WTC11 (cell line): ENCODE results near the gene TIMM8A. TPM values are rescaled to one million over a fixed set of nuclear protein-coding genes. Genes with fewer than 3 reads are reported as not detected.

Experiments used
- ATAC-seq: fragments of 200-7000 bp; cut with Tn5 transposase; 2 replicates; pipeline ENCODE4 v1.10.0; 2021; ENCODE audit warnings: mild to moderate bottlenecking, moderate library complexity
- CTCF ChIA-PET: fragments of 300-600 bp; sonication (Branson Sonifier 250); formaldehyde crosslinking; loops from one replicate; lab custom pipeline; 2021; ENCODE audit warnings: antibody characterized with exemption; lab: Charles Lee
- POLR2A ChIA-PET: fragments of 350-600 bp; sonication (Branson Sonifier 250); formaldehyde crosslinking; loops from one replicate; lab custom pipeline; 2021; ENCODE audit warnings: antibody characterized with exemption; lab: Charles Lee
- DNase-seq: peaks from one replicate; pipeline ENCODE4 v3.0.0; 2021; ENCODE audit warnings: low spot score
- H3K27ac Mint-ChIP-seq: 2 replicates; pipeline ENCODE4 v1.8.0; 2021; ENCODE audit warnings: mixed read lengths
- H3K27me3 Mint-ChIP-seq: 2 replicates; pipeline ENCODE4 v1.8.0; 2021; ENCODE audit warnings: low read depth, mild to moderate bottlenecking, moderate library complexity, mixed read lengths
- H3K36me3 Mint-ChIP-seq: 2 replicates; pipeline ENCODE4 v1.8.0; 2021; ENCODE audit warnings: mixed read lengths
- H3K4me1 Mint-ChIP-seq: 2 replicates; pipeline ENCODE4 v1.8.0; 2022; ENCODE audit warnings: mixed read lengths
- H3K4me3 Mint-ChIP-seq: 2 replicates; pipeline ENCODE4 v1.8.0; 2021; ENCODE audit warnings: mild to moderate bottlenecking, moderate library complexity, mixed read lengths
- H3K9me3 Mint-ChIP-seq: 2 replicates; pipeline ENCODE4 v1.8.0; 2021; ENCODE audit warnings: mixed read lengths
- AR ChIP-seq: fragments of 250-450 bp; sonication (Bioruptor Pico); IDR thresholded peaks from 2 replicates; pipeline ENCODE4 v1.9.0; 2021; ENCODE audit warnings: mild to moderate bottlenecking
- ATF2 ChIP-seq: sonication (generic); formaldehyde crosslinking; IDR thresholded peaks from 2 replicates; pipeline ENCODE4 v1.8.1; 2022; ENCODE audit warnings: low read depth, missing genetic modification reagents, borderline replicate concordance
- ATF3 ChIP-seq: sonication (generic); formaldehyde crosslinking; conservative IDR thresholded peaks from 2 replicates; pipeline ENCODE4 v1.8.1; 2022; ENCODE audit warnings: mild to moderate bottlenecking, missing genetic modification reagents
- ATF6 ChIP-seq: sonication (generic); formaldehyde crosslinking; IDR thresholded peaks from 2 replicates; pipeline ENCODE4 v1.8.1; 2023; ENCODE audit warnings: mild to moderate bottlenecking, missing genetic modification reagents
- CDX4 ChIP-seq: fragments of 250-450 bp; sonication (Bioruptor Pico); IDR thresholded peaks from 2 replicates; pipeline ENCODE4 v1.9.0; 2021; ENCODE audit warnings: moderate library complexity, mild to moderate bottlenecking, inconsistent platforms, borderline replicate concordance
- CREB1 ChIP-seq: sonication (generic); formaldehyde crosslinking; IDR thresholded peaks from 2 replicates; pipeline ENCODE4 v1.8.0; 2023; ENCODE audit warnings: mild to moderate bottlenecking, missing genetic modification reagents
- CREM ChIP-seq: sonication (generic); formaldehyde crosslinking; IDR thresholded peaks from 2 replicates; pipeline ENCODE4 v1.8.1; 2022; ENCODE audit warnings: mild to moderate bottlenecking, missing genetic modification reagents, moderate library complexity
- E2F4 ChIP-seq: sonication (generic); formaldehyde crosslinking; IDR thresholded peaks from 2 replicates; pipeline ENCODE4 v1.8.1; 2022; ENCODE audit warnings: low read depth, mild to moderate bottlenecking, moderate library complexity, missing genetic modification reagents, borderline replicate concordance
- E2F5 ChIP-seq: sonication (generic); formaldehyde crosslinking; IDR thresholded peaks from 2 replicates; pipeline ENCODE4 v1.8.1; 2022; ENCODE audit warnings: mild to moderate bottlenecking, moderate library complexity, missing genetic modification reagents
- FOXJ3 ChIP-seq: sonication (generic); formaldehyde crosslinking; IDR thresholded peaks from 2 replicates; pipeline ENCODE4 v1.9.0; 2021; ENCODE audit warnings: missing genetic modification reagents, mild to moderate bottlenecking, borderline replicate concordance
- GABPB1 ChIP-seq: sonication (generic); formaldehyde crosslinking; IDR thresholded peaks from 2 replicates; pipeline ENCODE4 v1.8.1; 2023; ENCODE audit warnings: mild to moderate bottlenecking, missing genetic modification reagents
- HMGA2 ChIP-seq: fragments of 250-450 bp; sonication (Bioruptor Pico); IDR thresholded peaks from 2 replicates; pipeline ENCODE4 v1.4.0; 2021; ENCODE audit warnings: mild to moderate bottlenecking, moderate library complexity
- MAX ChIP-seq: sonication (generic); formaldehyde crosslinking; IDR thresholded peaks from 2 replicates; pipeline ENCODE4 v1.8.0; 2022; ENCODE audit warnings: mild to moderate bottlenecking, missing genetic modification reagents
- MLX ChIP-seq: sonication (generic); formaldehyde crosslinking; IDR thresholded peaks from 2 replicates; pipeline ENCODE4 v1.8.1; 2023; ENCODE audit warnings: mild to moderate bottlenecking, missing genetic modification reagents, moderate library complexity
- PREB ChIP-seq: sonication (generic); formaldehyde crosslinking; IDR thresholded peaks from 2 replicates; pipeline ENCODE4 v1.8.1; 2022; ENCODE audit warnings: mild to moderate bottlenecking, missing genetic modification reagents, moderate library complexity, borderline replicate concordance
- PRRX2 ChIP-seq: fragments of 250-450 bp; sonication (Bioruptor Pico); IDR thresholded peaks from 2 replicates; pipeline ENCODE4 v1.8.0; 2021; ENCODE audit warnings: mild to moderate bottlenecking
- SP1 ChIP-seq: sonication (generic); formaldehyde crosslinking; conservative IDR thresholded peaks from 2 replicates; pipeline ENCODE4 v1.8.1; 2022; ENCODE audit warnings: missing genetic modification reagents
- TEAD1 ChIP-seq: sonication (generic); formaldehyde crosslinking; IDR thresholded peaks from 2 replicates; pipeline ENCODE4 v1.8.0; 2022; ENCODE audit warnings: mild to moderate bottlenecking, missing genetic modification reagents
- ZBTB43 ChIP-seq: sonication (generic); formaldehyde crosslinking; IDR thresholded peaks from 2 replicates; pipeline ENCODE4 v1.8.1; 2023; ENCODE audit warnings: mild to moderate bottlenecking, missing genetic modification reagents
- ZNF396 ChIP-seq: fragments of 250-450 bp; sonication (Bioruptor Pico); IDR thresholded peaks from 2 replicates; pipeline ENCODE4 v1.8.0; 2021; ENCODE audit warnings: mild to moderate bottlenecking, moderate library complexity, borderline replicate concordance
- total RNA-seq: library from RNA; stranded (reverse); gene quantifications from 3 replicates; pipeline ENCODE4 v1.2.3, GENCODE V29; 2021

The TIMM8A gene
- total RNA-seq, 1 experiment from 2014 or later, result 31.8 TPM

- Mint-ChIP-seq H3K36me3 (peaks cover 1% of the 10 kb centered on the region), H3K27ac (no peak within 1 kb of the TSS), H3K27me3 (no peaks in the 10 kb centered on the region), H3K9me3 (no peaks in the 10 kb centered on the region), H3K4me1 (peaks cover 7% of the 10 kb centered on the region; the same call in 1 of the 2 replicates), H3K4me3 (no peak within 1 kb of the TSS)
- ATAC-seq, result no peak
- no peak for TF ChIP-seq ZBTB43 (CRISPR knock-in tag)
- TF ChIP-seq MLX (CRISPR knock-in tag), result no peak
- no peak for TF ChIP-seq AR (CRISPR knock-in tag)
- TF ChIP-seq ATF6 (CRISPR knock-in tag), result no peak
- TF ChIP-seq GABPB1 (CRISPR knock-in tag), result no peak
- no peak for TF ChIP-seq MAX
- TF ChIP-seq E2F4 (CRISPR knock-in tag), result no peak
- TF ChIP-seq PRRX2 (CRISPR knock-in tag), result no peak
- TF ChIP-seq FOXJ3, result no peak
- ChIA-PET POLR2A (no interaction called here), CTCF (no interaction called here)
- no peak for DNase-seq
Observed at GRCh38 chrX:101385795-101386541, 37.4 kb upstream of the TIMM8A start, which contains the start of gene BTK. TSS of gene BTK (minus strand) at chrX:101386191. CDS start at chrX:101375284, 10,907 bp downstream.

GRCh38 chrX:101385026-101385684, 36.6 kb upstream of the TIMM8A start:
- no peak overlapping the region for H3K27ac Mint-ChIP-seq
- ATAC-seq, result no peak
- ChIA-PET CTCF (no interaction called here), POLR2A (no interaction called here)
- H3K4me3 Mint-ChIP-seq, result no peak overlapping the region
- no peaks in the 10 kb centered on the region for H3K9me3 Mint-ChIP-seq
- DNase-seq, result no peak
- H3K36me3 Mint-ChIP-seq, result no peaks in the 10 kb centered on the region
- no peaks in the 10 kb centered on the region for H3K27me3 Mint-ChIP-seq
- peaks cover 6% of the 10 kb centered on the region; the same call in 1 of the 2 replicates for H3K4me1 Mint-ChIP-seq
- TF ChIP-seq E2F5 (CRISPR knock-in tag), result no peak
- no peak for TF ChIP-seq CREM (CRISPR knock-in tag)
- no peak for TF ChIP-seq TEAD1
- TF ChIP-seq ZNF396 (CRISPR knock-in tag), result no peak
- TF ChIP-seq CREB1, result no peak
- no peak for TF ChIP-seq ATF2 (CRISPR knock-in tag)
- no peak for TF ChIP-seq CDX4 (CRISPR knock-in tag)
- no peak for TF ChIP-seq ATF3
- no peak for TF ChIP-seq PREB (CRISPR knock-in tag)
- no peak for TF ChIP-seq SP1 (CRISPR knock-in tag)
- no peak for TF ChIP-seq HMGA2 (CRISPR knock-in tag)
